GM19372 (cell line): Measurements from ENCODE around the gene HOXA10.

Experiments
- ATAC-seq: cut with Tn5 transposase; IDR thresholded peaks from one replicate; pipeline ENCODE4 v1.9.1; 2021; ENCODE audit warnings: mild to moderate bottlenecking, low read depth, moderate library complexity; ENCODE audit not compliant: unreplicated experiment

HOXA10 gene

DNA sequence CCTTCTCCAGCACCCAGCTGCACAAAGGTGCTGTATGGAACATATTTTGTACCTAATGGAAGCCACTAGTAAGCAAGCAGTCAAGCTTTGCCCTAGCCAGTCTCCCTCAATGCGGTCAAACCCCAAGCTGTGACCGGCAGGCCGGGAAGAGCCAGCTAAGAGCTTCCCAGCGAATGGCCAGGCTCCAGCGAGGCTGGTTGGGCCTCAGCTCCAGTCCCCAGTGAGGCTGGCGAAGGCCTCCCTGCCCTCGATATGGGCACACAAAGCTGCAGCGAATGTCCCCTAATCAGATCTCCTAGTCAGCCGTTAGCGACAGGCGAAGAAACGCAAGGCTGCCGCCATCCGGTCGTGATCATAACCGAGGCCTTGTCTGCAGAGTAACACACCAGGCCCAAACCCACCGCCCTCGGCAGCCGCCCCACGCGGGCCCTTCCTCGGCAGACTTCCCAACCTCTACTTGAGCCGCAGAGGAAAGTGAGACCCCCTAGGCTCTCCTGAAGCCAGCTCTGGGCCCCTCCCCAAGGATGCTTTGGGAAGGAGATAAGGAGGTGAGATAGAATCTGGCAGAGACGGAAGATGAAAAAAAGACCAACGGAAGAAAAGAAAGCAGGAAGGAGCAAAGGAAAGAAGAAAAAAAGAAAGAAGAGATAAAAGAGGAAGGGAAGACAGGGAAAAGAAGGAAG is 5.7 kb downstream of the HOXA10 start:
- no peak for ATAC-seq

DNA sequence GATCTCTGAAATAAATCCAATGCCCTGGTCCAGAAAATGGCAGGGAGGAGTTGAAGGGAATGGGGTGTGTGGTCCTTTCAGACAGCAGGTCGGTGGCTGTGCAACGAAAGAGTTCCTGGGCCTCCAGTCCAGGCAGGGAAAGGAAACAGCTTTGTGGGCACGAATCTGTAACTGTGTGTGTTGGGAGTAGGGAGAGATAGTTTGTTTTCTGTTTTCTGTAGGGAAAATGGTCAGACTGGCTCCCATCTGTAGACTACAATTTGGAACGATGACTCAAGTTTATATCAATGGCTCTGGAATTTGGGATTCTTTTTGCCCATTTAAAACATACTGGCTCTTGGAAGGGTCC is 6.2 kb downstream of the HOXA10 start:
- ATAC-seq, result no peak

DNA sequence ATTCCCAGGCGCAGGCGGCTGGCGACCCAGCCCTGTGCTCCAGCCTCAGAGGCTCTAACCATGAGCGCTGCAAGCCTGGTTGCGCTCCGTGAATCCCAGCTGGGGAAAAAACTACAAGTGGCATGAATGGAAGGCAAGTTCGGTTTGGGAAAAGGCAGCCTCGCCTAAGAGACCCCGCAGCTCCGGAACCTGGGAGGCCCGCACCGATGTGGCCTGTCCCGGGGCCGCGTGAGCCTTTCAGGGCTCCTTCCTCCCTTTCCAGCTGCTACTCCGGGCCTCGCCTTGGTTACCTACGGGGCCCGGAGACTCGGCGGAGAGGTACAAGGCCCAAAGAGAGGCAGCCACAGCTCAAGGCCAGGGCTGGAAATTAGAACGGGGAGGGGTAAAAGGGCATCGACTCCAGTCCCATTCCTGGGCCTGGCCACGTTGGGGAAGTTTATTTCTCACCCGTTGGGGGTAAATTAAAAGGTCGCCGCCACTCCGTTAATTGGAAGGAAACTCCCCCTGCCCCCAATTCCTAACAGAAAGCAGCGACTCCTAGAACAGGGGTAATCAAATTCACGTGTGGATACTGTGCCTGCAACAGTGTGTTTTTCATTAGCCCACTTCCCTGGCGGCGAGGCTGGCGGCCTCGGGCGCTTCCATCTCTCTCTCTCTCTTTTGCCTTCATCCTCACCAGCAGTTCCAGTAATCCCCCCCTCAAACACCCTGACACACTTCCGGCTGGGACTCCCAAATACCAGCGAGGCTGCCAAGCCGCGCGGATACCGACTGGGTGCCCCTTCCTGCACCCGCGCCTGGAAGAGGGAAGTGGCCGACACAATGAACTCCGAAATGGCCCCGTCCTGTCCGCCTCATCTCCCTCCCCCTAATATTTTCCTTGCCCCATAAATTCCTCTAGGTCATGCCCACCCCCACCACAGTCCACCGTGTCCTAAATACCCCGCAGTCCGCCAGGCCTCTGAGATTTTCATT is 7.3 kb downstream of the HOXA10 start:
- ATAC-seq, result no peak

DNA sequence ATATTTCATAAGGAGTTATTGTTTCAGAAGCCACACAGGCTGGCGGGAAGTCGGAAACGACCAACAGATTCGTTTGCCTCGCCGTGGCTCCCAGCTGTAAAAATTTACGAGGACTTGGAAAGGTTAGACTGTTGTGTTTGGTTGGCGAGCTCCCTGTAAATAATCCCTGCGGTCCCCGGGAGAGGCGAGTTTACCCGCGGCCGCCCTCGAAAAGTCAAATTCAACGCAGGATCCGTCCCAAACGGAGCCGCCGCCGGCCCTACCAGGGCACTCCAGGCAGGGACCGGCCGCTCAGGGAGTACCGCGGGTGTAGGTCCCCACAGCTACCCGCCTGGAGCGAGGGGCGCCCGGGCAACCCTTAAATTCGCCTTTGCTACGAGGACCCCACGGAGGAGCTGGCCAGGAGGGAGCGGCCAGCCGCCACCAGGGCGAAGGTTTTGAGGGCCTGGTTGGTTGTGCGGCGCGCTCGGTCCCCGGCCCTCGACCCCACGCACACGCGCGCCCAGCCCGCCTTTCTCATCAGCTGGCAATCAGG is 8.1 kb downstream of the HOXA10 start:
- no peak for ATAC-seq

DNA sequence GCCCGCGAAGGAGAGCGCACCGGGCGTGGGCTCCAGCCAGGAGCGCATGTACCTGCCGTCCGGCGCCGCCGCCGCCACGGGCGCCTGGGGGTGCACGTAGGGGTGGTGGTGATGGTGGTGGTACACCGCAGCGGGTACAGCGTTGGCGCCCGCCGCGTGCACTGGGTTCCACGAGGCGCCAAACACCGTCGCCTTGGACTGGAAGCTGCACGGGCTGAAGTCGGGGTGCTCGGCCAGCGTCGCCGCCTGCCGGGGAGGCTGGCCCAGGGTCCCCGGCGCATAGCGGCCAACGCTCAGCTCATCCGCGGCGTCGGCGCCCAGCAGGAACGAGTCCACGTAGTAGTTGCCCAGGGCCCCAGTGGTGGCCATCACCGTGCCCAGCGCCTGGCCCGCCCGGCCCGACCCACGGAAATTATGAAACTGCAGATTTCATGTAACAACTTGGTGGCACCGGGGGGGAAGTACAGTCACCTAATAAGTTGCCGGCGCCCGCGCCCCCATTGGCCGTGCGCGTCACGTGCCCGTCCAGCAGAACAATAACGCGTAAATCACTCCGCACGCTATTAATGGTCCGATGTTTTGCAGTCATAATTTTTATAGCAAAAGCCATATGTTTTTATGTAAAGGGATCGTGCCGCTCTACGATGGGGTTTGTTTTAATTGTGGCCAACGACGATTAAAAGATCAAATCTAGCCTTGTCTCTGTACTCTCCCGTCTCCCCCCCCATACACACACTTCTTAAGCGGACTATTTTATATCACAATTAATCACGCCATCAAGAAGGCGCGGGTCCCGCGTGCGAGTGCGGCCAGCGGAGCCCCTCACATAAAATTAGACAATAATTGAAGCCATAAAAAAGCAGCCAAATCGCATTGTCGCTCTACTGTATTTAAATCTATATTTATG is 8.8 kb downstream of the HOXA10 start, which contains the start of gene HOXA9:
Gene HOXA9, minus strand, starts transcription at position 449 of the 907 bp plus-strand sequence. Its CDS starts 80 bp downstream, at position 369.
- no peak for ATAC-seq

DNA sequence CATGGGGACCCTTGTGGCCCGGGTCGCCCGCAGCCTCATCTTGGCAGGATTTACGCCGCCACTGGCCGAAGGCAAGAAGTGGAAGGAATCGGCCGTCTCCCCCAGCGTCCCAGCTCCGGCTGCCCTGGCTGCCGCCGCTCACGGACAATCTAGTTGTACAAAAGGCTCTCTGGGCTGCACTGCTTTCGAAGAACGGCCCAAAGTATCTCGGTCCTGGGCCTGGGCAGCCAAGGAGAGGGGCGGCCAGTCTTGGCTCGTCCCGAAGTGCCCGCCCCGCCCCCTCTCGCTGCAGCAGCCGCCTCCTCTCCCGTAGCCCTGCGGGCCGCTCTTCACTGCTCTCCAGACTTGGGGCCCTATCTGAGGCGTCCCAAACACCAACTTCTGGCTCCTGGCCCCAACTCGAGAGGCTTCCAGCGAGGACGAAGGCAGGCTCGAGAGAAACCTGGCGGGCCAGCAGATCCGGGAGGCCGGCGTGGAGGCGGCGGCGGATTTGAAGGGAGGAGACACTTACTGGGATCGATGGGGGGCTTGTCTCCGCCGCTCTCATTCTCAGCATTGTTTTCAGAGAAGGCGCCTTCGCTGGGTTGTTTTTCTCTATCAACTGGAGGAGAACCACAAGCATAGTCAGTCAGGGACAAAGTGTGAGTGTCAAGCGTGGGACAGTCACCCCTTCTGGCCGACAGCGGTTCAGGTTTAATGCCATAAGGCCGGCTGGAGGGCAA is 9.6 kb downstream of the HOXA10 start:
- no peak for ATAC-seq

DNA sequence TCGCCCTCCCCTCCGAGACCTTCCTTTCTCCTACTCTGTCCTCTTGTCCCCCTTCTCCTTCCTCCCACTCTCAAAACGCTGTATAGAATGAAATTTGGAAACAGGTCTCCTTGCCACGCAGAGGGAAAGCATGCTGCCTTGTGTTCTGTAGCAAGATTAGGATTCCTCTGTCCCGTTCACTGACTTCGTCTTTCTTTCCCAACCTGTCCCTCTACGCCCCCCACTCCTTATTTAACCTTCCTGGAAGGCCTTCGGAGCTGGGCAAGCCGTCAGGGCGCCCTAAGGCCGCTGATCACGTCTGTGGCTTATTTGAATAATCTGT is 10.1 kb downstream of the HOXA10 start:
- no peak for ATAC-seq

DNA sequence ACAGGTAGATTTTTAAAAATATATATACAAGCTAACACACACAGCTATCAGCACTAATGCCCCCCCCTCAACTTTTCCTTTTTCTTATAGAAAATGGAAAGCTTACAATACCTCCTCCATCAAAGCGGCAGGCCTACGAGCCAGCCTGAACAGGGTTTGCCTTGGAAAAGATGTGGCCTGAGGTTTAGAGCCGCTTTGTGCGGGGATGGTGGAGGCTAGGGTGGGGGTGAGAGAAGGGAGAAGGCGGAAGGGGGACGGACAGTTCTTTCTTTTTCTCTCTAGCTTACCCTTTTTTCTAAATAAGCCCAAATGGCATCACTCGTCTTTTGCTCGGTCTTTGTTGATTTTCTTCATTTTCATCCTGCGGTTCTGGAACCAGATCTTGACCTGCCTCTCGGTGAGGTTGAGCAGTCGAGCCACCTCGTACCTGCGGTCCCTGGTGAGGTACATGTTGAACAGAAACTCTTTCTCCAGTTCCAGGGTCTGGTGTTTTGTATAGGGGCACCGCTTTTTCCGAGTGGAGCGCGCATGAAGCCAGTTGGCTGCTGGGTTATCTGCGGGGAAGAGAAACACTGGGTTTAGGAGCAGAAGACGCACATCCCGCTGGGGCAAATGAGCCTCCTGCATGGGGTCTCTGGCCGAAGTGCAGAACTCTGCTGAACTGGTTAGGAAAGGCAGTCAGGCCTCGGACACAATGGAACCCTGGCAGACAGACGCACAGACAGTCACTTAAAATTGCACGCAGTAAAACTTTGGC is 10.7 kb downstream of the HOXA10 start:
- no peak for ATAC-seq

DNA sequence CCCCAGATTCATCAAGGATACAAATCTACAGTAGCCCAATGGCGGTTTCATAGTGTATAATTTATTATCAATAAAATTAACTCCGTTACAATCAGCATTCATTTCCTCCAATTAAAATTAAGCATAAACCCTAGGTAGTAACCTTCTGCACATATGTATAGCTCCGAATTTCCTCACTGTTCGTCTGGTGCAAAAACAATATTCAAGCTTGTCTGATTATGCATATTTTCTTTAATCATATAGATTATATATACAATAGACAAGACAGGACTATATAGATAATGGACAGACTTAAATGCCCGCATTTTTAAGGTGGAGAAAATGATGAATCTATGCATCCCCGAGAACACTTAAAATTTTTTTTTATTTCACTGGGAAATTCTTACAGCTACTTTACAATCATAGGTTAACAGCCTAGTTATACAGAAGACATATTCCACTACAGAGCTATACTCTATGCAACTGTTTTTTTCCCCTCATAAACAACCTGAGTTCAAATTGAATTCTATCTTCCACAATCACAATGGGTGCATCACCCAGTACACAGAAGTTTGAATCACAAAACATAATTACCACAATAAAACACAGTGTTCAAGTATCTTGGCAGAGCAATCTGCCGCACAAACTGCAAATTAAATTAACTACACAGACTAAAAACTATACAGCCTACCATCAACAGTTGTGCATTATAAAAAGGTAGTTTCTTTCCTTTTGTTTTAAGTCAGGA is 11.4 kb downstream of the HOXA10 start:
- no peak for ATAC-seq

DNA sequence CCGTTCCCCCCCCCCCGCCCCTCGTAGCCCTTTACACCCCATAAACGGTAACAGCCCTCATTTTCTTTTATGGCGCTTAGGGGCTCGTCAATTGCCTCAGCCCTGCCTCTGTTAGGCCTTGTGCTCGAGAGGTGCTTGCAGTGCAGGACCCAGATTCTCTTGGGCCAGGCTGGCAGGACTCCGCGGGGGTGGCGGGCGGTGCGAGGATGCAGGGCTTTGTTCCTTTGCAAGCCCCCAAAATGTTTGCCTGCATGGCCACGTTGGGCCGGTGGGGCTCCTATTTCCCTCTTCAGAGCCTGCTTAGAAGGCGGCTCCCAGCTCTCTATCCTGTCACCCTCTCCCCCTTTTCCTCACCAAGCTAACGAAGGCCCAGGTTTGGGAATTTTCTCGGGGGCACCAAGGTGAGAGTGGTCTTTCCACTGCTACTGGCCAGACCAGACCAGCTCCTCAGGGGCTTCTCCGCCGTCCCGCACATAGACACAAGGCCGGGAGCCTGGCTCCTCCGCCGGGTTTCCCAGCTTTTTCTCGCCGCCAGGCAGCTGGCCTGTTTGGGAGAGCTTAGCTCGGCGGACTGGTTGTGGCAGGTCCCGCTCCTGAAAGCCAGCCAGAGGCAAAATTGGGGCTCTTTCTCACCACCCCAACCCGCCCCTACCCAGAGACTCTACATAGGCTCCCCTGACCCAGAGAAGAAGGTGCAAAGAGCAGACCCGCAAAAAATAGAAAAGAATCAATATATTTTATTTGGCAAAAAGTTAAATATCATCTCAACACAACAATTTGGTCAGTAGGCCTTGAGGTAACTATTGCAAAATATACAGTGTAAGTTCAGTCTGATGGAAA is 12.2 kb downstream of the HOXA10 start:
- ATAC-seq, result no peak

DNA sequence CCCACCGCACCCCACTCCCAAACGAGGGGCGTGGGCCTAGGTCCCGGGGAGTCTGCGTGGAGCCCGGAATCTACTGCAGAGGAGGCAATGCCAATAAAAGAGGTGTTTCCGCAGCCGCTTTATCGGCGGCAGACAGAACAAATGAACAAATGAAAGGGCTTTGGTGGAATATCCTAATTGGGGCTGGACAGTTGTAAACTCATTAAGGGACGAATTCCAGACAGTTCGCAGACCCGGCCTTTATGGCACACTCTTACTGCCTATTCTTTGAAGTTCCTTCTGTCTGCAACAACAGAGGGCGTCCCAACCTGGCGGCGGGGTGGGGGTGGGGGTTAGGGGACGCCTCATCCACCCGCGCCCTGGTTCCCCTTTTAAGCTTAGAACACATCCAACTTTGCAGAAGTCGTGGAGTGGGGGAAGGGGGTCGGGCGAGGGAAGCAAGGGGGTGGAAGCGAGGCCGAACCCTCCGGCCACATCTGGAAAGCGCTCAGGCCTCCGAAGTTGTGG is 12.9 kb downstream of the HOXA10 start:
- no peak for ATAC-seq

DNA sequence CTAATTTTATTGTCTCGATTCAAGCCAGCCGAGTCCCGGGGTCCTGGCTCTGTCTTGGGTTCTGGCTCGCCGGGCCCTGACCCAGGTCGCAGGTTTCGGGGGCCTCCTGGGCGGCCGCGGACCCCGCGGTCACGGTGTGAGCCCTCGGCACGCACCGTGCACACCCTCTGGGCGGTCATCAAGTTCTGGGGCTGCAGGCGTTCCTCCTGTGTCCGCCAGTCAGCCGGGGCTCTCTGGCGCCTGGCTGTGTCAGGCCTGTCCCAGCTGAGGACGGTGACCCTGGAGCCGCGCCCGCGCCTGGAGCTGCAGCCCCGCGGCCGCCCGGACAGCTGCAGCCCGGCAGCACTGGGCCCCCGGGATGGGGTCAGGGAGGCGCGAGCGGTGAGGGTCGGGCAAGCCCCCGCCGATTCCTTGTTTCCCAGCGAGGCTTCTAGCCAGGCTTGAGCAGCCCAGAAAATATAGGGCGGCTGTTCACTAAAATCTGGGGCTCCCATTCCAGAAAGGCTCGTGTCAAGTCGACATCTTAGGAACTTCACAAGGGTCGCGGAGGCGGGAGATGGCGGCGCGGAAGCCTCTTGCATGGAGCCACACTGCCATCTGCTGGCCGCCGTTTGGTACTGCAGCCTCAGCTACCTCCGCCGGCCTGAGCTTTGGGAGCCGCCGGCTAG is 13.4 kb downstream of the HOXA10 start:
- peak; percentile 54 for ATAC-seq

DNA sequence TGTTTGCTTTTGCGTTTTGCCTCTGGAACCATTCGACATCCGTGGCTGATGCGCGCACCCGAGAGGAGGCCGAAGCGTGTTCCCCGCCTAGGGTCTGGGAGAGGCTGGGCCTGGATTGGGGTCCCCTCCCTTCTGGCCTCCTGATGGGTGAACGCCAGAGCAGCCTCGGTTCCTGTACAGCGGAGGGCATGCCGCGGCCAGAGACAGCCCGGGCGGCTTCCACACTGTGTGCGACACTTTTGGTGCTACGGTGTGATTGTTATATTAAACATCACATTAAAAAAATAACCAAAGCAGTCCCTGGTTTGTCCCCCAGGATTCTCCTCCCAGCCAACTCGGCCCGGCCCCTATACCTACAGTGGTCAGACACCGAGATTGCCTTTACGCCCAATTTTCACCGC is 14.0 kb downstream of the HOXA10 start:
- peak; percentile 19 for ATAC-seq

DNA sequence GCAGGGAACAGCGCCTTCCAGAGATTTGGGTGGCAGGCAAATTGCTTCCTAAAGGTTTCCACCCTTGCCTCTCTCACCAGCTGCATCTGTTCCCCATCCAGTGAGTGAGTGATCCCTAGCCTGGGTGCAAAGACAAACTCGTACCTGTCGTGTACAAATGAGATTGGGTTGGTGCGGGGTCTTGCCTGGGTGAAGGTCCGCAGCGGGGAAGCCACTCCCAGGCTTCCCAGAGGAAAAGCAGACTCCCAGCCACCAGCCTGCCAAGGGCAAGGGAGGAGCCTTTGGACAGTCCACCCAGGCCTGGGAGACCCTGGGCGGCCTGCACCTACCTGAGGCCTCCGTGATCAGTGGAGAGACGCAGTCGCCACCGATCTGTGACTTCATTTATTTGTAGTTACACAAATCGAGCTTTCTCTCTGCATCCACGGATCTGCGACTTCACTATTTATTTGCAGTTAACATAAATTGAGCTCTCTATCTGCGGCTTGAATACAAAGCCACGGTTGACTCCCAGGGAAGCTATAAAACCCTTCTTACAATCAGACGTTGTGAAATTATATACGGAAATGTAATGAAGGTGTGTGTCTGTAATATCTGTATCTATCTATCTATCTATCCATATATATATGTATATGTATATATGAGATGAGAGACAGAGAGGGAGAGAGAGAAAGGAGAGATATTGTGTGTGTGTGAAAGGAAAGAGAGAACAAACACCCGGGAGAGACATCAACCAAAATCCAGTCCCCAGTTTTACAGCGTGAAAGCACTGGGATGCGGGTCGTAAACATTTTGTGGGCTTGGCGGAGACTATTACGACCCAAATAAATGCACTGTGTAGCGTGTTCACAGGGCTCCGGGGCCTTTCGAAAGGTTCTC is 14.6 kb downstream of the HOXA10 start:
- no peak for ATAC-seq

DNA sequence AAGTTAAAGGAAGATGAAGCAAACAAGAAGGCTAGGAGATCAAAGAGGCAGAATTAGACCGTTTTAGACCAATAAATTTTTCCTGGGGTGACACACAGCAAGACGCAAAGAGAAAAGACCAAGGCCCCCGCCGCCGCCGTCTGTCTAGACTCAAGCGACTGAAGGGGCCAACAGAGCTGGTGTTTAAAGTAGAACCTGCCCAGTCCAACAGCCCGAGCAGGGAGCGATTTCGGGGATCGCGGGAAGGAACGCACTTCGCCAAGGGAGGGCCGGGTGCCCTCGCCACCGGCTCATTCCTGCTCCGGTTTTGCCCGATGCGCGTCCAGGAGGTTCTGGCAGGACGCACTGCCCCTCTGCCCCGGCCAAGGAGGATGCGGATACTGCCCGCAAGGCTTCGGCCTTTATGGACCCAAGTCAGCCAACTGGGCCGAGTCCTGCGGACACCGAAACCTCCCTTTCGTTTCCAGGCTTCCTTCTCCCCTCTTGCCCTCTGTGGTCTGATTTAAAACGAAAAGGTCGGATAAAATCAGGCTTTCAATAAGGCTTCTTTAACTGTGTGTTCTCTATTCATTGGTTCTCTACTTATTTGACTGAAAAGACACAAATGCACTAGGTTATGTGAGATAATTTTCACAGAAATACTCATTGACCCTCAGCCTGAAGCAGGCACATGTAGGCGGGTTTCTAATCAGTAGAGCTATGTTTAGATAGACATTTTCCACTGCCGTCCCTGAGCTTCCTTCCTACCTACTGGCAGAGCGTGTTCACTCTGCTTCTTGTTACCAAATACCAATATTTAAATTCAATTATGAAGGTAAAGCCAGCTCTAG is 15.5 kb downstream of the HOXA10 start:
- no peak for ATAC-seq
